Brain microvascular endothelial cell (primary cell): ENCODE results near the gene NDC1.

Source experiments
- DNase-seq: peaks from one replicate; pipeline ENCODE4 v3.0.0-alpha.2; 2020
- H3K27ac ChIP-seq: fragments of 250-450 bp; sonication (Bioruptor Pico); 2 replicates; pipeline ENCODE4 v1.5.1; 2020; ENCODE audit warnings: mild to moderate bottlenecking, moderate library complexity
- H3K27me3 ChIP-seq: fragments of 250-450 bp; sonication (Bioruptor Pico); replicated peaks from 2 replicates; pipeline ENCODE4 v1.5.1; 2020; ENCODE audit warnings: mild to moderate bottlenecking
- H3K36me3 ChIP-seq: fragments of 250-450 bp; sonication (Bioruptor Pico); replicated peaks from 2 replicates; pipeline ENCODE4 v1.5.1; 2020; ENCODE audit warnings: mild to moderate bottlenecking
- H3K4me3 ChIP-seq: 2 replicates; pipeline ENCODE4 v1.5.1; 2011; ENCODE audit warnings: low read depth, mild to moderate bottlenecking, control low read depth, low read length, moderate library complexity
- CTCF ChIP-seq: IDR thresholded peaks from 2 replicates; pipeline ENCODE4 v1.5.1; 2011; ENCODE audit warnings: low read depth, mild to moderate bottlenecking, moderate library complexity, low read length, control low read depth, inconsistent platforms; ENCODE audit errors: missing control alignments
- in situ Hi-C: cut with HindIII; loops from 2 replicates; pipeline ENCODE4 v1.10.0; 2017; ENCODE audit warnings: low sequenced_read_pairs, low pct_ligation_motif_present

The NDC1 gene

GRCh38 chr1:53834776-53835175 lies 3.3 kb downstream of the NDC1 start:
- no peak for TF ChIP-seq CTCF
- no peak overlapping the region for H3K27ac ChIP-seq
- in situ Hi-C loops, result no loop called here
- H3K27me3 ChIP-seq, result no peaks in the 10 kb centered on the region
- H3K36me3 ChIP-seq, result no peaks in the 10 kb centered on the region
- no peak for DNase-seq
- no peak overlapping the region for H3K4me3 ChIP-seq

- in situ Hi-C loops, result no loop called here
- no peak overlapping the region for H3K4me3 ChIP-seq
- H3K27me3 ChIP-seq, result no peaks in the 10 kb centered on the region
- DNase-seq, result no peak
- H3K36me3 ChIP-seq, result no peaks in the 10 kb centered on the region
- no peak for TF ChIP-seq CTCF
- H3K27ac ChIP-seq, result no peak overlapping the region
Observed at GRCh38 chr1:53833393-53833792, 4.7 kb downstream of the NDC1 start.

GRCh38 chr1:53826367-53826766 lies 11.7 kb downstream of the NDC1 start:
- no peak for DNase-seq
- Histone ChIP-seq H3K27ac (no peak overlapping the region), H3K4me3 (no peak overlapping the region), H3K27me3 (no peaks in the 10 kb centered on the region), H3K36me3 (no peaks in the 10 kb centered on the region)
- peak; percentile 56 for TF ChIP-seq CTCF
- in situ Hi-C loops, result no loop called here

- in situ Hi-C loops, result no loop called here
- TF ChIP-seq CTCF, result no peak
- Histone ChIP-seq H3K4me3 (no peak overlapping the region), H3K27ac (no peak overlapping the region), H3K36me3 (no peaks in the 10 kb centered on the region), H3K27me3 (no peaks in the 10 kb centered on the region)
- no peak for DNase-seq
Observed at GRCh38 chr1:53825306-53825705, 12.8 kb downstream of the NDC1 start.

- Histone ChIP-seq H3K27ac (no peak overlapping the region), H3K27me3 (no peaks in the 10 kb centered on the region), H3K4me3 (no peak overlapping the region), H3K36me3 (no peaks in the 10 kb centered on the region)
- no peak for DNase-seq
- no peak for TF ChIP-seq CTCF
- in situ Hi-C loops, result no loop called here
Observed at GRCh38 chr1:53822931-53823330, 15.2 kb downstream of the NDC1 start.

- DNase-seq, result no peak
- Histone ChIP-seq H3K27ac (no peak overlapping the region), H3K4me3 (no peak overlapping the region), H3K27me3 (no peaks in the 10 kb centered on the region), H3K36me3 (no peaks in the 10 kb centered on the region)
- in situ Hi-C loops, result no loop called here
- peak; percentile 38 for TF ChIP-seq CTCF
Observed at GRCh38 chr1:53821380-53821779, 16.7 kb downstream of the NDC1 start.
